Mesenchymal stem cell (in vitro differentiated cells and primary cell): ENCODE results near the gene IL2RG.
A peak's percentile ranks its signal among the peaks of the same experiment; 100 is the strongest.

Experiments
- DNase-seq: peaks from one replicate; pipeline ENCODE4 v3.0.0-alpha.2; 2013
- H2AFZ ChIP-seq: one replicate; pipeline ENCODE4 v1.6.1; 2013; ENCODE audit warnings: low read depth, mild to moderate bottlenecking, control low read depth, inconsistent platforms, low read length, moderate library complexity
- H2AK5ac ChIP-seq: 2 replicates; pipeline ENCODE4 v1.6.1; 2013; ENCODE audit warnings: low read length, moderate library complexity, mild to moderate bottlenecking, inconsistent platforms; ENCODE audit not compliant: severe bottlenecking
- H2BK120ac ChIP-seq: one replicate; pipeline ENCODE4 v1.6.1; 2013; ENCODE audit warnings: low read depth, mild to moderate bottlenecking, inconsistent platforms, low read length, moderate library complexity
- H2BK12ac ChIP-seq, 2 experiments: one replicate each; pipeline ENCODE4 v1.6.1; 2013; ENCODE audit warnings: inconsistent platforms in 2 of 2, low read length in 2 of 2, mild to moderate bottlenecking in 2 of 2, moderate library complexity in 2 of 2, control low read depth in 1 of 2
- H2BK15ac ChIP-seq: one replicate; pipeline ENCODE4 v1.6.1; 2013; ENCODE audit warnings: mild to moderate bottlenecking, low read depth, inconsistent platforms; ENCODE audit not compliant: poor library complexity, severe bottlenecking
- H2BK5ac ChIP-seq: 2 replicates; pipeline ENCODE4 v1.6.1; 2013; ENCODE audit warnings: low read depth, mild to moderate bottlenecking, low read length, control low read depth, inconsistent platforms; ENCODE audit not compliant: poor library complexity, severe bottlenecking
- H3K14ac ChIP-seq, 2 experiments: one replicate each; pipeline ENCODE4 v1.6.1; 2013; ENCODE audit warnings: inconsistent platforms in 2 of 2, low read length in 2 of 2, control low read depth in 1 of 2, mild to moderate bottlenecking in 1 of 2, moderate library complexity in 1 of 2
- H3K18ac ChIP-seq, 2 experiments: one replicate each; pipeline ENCODE4 v1.6.1; 2013; ENCODE audit warnings: inconsistent platforms in 2 of 2, low read length in 2 of 2, control low read depth in 1 of 2, low read depth in 1 of 2, mild to moderate bottlenecking in 1 of 2
- H3K23ac ChIP-seq, 2 experiments: one replicate each; pipeline ENCODE4 v1.6.1; 2013; ENCODE audit warnings: inconsistent platforms in 2 of 2, low read length in 2 of 2, mild to moderate bottlenecking in 2 of 2, moderate library complexity in 2 of 2, control low read depth in 1 of 2
- H3K27ac ChIP-seq: 2 replicates; pipeline ENCODE4 v1.5.1; 2013; ENCODE audit warnings: mild to moderate bottlenecking, moderate library complexity, low read length, control low read depth, inconsistent platforms; ENCODE audit not compliant: poor library complexity, severe bottlenecking
- H3K27me3 ChIP-seq, 2 experiments: 2 replicates each; pipeline versions ENCODE4 v1.6.1 to v1.7.0; 2013; ENCODE audit warnings: low read length in 2 of 2, mild to moderate bottlenecking in 2 of 2, moderate library complexity in 2 of 2, control low read depth in 1 of 2, inconsistent platforms in 1 of 2; ENCODE audit not compliant: control insufficient read depth in 1 of 2, insufficient read depth in 1 of 2
- H3K36me3 ChIP-seq, 2 experiments: 2 replicates each; pipeline versions ENCODE4 v1.6.1 to v1.7.0; 2013; ENCODE audit warnings: low read length in 2 of 2, control low read depth in 1 of 2, inconsistent platforms in 1 of 2, low read depth in 1 of 2, mild to moderate bottlenecking in 1 of 2; ENCODE audit not compliant: insufficient read depth in 2 of 2, control insufficient read depth in 1 of 2
- H3K4ac ChIP-seq, 2 experiments: one replicate each; pipeline ENCODE4 v1.6.1; 2013; ENCODE audit warnings: inconsistent platforms in 2 of 2, low read length in 2 of 2, mild to moderate bottlenecking in 2 of 2, moderate library complexity in 2 of 2, control low read depth in 1 of 2, low read depth in 1 of 2
- H3K4me1 ChIP-seq: 2 replicates; pipeline ENCODE4 v1.6.1; 2013; ENCODE audit warnings: low read depth, low read length, control low read depth; ENCODE audit not compliant: control insufficient read depth, insufficient read depth
- H3K4me2 ChIP-seq: 2 replicates; pipeline ENCODE4 v1.6.1; 2013; ENCODE audit warnings: low read length, mild to moderate bottlenecking, inconsistent platforms; ENCODE audit not compliant: poor library complexity, severe bottlenecking
- H3K4me3 ChIP-seq, 2 experiments: 2 replicates each; pipeline versions ENCODE4 v1.5.1 to v1.7.0; 2013; ENCODE audit warnings: low read length in 2 of 2, mild to moderate bottlenecking in 2 of 2, control low read depth in 1 of 2, low read depth in 1 of 2; ENCODE audit not compliant: insufficient read depth in 1 of 2
- H3K79me1 ChIP-seq: replicated peaks from 2 replicates; pipeline ENCODE4 v1.6.1; 2013; ENCODE audit warnings: mild to moderate bottlenecking, control low read depth, low read length, inconsistent platforms; ENCODE audit not compliant: poor library complexity, severe bottlenecking
- H3K9ac ChIP-seq: 2 replicates; pipeline ENCODE4 v1.7.0; 2013; ENCODE audit warnings: mild to moderate bottlenecking, low read length, moderate library complexity
- H3K9me3 ChIP-seq: 2 replicates; pipeline ENCODE4 v1.7.0; 2013; ENCODE audit warnings: mild to moderate bottlenecking, low read length; ENCODE audit not compliant: control insufficient read depth
- H4K8ac ChIP-seq: one replicate; pipeline ENCODE4 v1.6.1; 2013; ENCODE audit warnings: inconsistent platforms, mild to moderate bottlenecking, low read length, moderate library complexity
- H4K91ac ChIP-seq: one replicate; pipeline ENCODE4 v1.6.1; 2013; ENCODE audit warnings: mild to moderate bottlenecking, low read length, inconsistent platforms
- WGBS: methylation state at CpG from one replicate; pipeline ENCODE4 v1.1.7; 2013; ENCODE audit warnings: mixed read lengths; 5-methylcytosine and 5-hydroxymethylcytosine counted together

IL2RG gene

DNA sequence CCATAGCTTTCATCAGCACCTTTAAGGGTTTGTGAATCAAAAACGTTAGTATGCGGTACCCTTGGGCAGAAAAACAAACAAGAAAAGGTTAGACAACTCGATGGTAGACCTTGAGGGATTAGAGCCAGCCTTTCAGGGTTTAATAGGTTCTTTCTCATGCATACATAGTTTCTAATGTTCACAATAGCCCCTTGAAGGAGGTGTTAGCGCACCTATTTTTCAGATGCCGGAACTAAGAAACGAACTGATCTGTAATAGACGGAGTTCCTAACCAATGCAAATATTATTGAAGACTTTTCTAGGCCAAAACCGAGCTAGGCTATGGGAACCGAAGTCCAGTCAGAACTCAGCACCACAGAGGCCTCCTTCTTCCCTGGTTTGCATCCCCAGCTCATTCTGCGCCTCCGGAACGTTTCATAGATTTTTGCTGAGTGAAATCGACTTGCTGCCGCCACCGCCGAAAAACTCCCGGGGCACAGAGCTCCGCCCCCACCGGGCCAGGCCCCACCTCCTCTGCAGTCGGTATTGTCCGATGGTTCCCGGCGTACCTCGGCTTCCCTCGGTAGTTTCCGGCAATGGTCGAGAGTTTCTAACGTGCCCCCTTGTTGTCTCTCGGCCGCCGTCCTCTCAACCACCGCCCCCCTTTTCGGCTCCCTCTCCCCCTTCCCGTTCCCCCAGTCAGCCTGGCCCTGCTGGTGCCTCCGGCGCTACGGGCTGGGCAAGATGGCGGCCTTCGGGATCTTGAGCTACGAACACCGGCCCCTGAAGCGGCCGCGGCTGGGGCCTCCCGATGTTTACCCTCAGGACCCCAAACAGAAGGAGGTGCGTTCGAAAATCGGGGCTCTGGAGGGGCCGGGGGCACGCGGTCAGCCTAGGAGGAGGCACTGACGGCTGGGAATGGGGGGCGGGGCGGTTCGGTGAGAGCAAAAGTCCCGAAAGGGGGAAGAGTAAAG lies 6.9 kb upstream of the IL2RG start, which contains the start of gene MED12:
MED12 (plus strand) TSS at position 565 of the 953 bp plus-strand sequence; CDS start at position 724, 159 bp downstream.
- H3K4me3 ChIP-seq, result peak within 1 kb of the TSS; percentile 68 to 82
- no peaks in the 10 kb centered on the region for H3K9me3 ChIP-seq
- H2BK5ac ChIP-seq, result no peak within 1 kb of the TSS
- H2BK15ac ChIP-seq, result peak within 1 kb of the TSS; percentile 48
- peak within 1 kb of the TSS; percentile 24 for H4K8ac ChIP-seq
- H3K14ac ChIP-seq, result no peak within 1 kb of the TSS
- peak within 1 kb of the TSS; percentile 39 for H4K91ac ChIP-seq
- no peak within 1 kb of the TSS for H2AK5ac ChIP-seq
- H3K18ac ChIP-seq, result peak within 1 kb of the TSS; percentile 62 to 78
- H3K4ac ChIP-seq, result peak within 1 kb of the TSS in 1 of 2 experiments; percentile 7
- peak within 1 kb of the TSS; percentile 63 for H3K27ac ChIP-seq
- 3% methylated on average over 29 of the region's 56 CpGs for WGBS
- H3K27me3 ChIP-seq, result peaks cover 0 to 8% of the 10 kb centered on the region in 2 experiments
- H3K4me2 ChIP-seq, result peak within 1 kb of the TSS; percentile 66
- H3K79me1 ChIP-seq, result peaks cover 13% of the 10 kb centered on the region
- H3K9ac ChIP-seq, result peak within 1 kb of the TSS; percentile 86
- H2BK120ac ChIP-seq, result peak within 1 kb of the TSS; percentile 58
- H2BK12ac ChIP-seq, result no peak within 1 kb of the TSS
- H2AFZ ChIP-seq, result peak within 1 kb of the TSS; percentile 51
- peak; percentile 83 for DNase-seq
- peaks cover 24 to 32% of the 10 kb centered on the region in 2 experiments for H3K36me3 ChIP-seq
- peaks cover 7% of the 10 kb centered on the region for H3K4me1 ChIP-seq
- no peak within 1 kb of the TSS for H3K23ac ChIP-seq

DNA sequence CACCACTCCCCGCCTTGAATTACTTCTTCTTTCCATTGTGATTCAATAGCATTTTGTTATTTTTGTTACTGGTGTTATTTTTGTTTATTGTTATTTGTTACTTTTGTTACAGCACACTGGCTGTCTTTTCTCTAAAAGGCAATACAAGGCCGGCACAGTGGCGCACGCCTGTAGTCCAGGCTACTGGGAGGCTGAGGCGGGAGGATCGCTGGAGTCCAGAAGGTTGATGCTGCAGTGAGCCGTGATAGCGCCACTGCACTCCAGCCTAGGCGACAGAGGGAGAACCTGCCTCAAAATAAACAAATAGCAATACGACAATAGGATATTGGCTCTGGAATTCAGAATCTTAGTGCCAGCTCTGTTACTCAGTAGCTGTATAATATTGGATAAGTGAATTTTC lies 6.0 kb upstream of the IL2RG start:
- peaks cover 0 to 15% of the 10 kb centered on the region in 2 experiments for H3K27me3 ChIP-seq
- H2BK15ac ChIP-seq, result no peak overlapping the region
- no peak overlapping the region for H3K4ac ChIP-seq
- no peak overlapping the region for H3K14ac ChIP-seq
- no peak overlapping the region for H3K18ac ChIP-seq
- H2BK5ac ChIP-seq, result no peak overlapping the region
- 100% methylated on average over 5 of the region's 10 CpGs for WGBS
- H3K9ac ChIP-seq, result no peak overlapping the region
- H3K4me3 ChIP-seq, result no peak overlapping the region
- no peak overlapping the region for H3K27ac ChIP-seq
- H4K91ac ChIP-seq, result no peak overlapping the region
- peaks cover 13% of the 10 kb centered on the region for H3K79me1 ChIP-seq
- H3K4me2 ChIP-seq, result no peak overlapping the region
- no peak overlapping the region for H4K8ac ChIP-seq
- no peak for DNase-seq
- no peak overlapping the region for H2AK5ac ChIP-seq
- H3K9me3 ChIP-seq, result no peaks in the 10 kb centered on the region
- no peak overlapping the region for H3K23ac ChIP-seq
- H2AFZ ChIP-seq, result no peak overlapping the region
- no peak overlapping the region for H2BK12ac ChIP-seq
- peaks cover 18 to 23% of the 10 kb centered on the region in 2 experiments for H3K36me3 ChIP-seq
- peaks cover 7% of the 10 kb centered on the region for H3K4me1 ChIP-seq
- H2BK120ac ChIP-seq, result no peak overlapping the region

DNA sequence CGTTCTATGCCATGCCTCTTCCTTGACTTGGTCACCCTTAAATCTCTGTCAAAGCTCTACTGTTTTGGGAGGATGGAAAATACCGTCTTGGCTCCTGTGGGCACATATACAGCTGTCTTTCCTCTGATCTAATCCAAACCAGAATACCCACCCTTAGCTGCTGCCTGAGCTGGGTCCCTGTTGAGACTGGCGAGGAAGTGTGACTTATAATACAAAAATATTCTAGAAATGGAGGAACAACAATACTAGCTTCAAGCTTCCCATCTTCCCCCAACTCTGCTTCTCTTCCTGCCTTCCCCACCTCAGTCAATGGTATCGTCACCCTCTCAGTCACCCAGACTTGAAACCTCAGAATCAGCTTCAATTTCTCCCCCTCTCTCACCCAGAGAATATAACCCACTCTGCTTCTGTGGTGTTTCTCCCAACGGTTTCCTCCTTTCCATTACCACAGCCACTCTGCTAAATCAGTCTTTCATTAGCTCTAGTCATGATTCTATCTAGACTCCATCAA lies 599 bp upstream of the IL2RG start:
- Histone ChIP-seq H4K91ac (no peak overlapping the region), H3K4ac (no peak overlapping the region), H2BK12ac (no peak overlapping the region), H2BK5ac (no peak overlapping the region), H3K27me3 (peaks cover 0 to 54% of the 10 kb centered on the region in 2 experiments), H3K9me3 (peaks cover 2% of the 10 kb centered on the region), H2BK120ac (no peak overlapping the region), H2AFZ (no peak overlapping the region), H3K79me1 (no peaks in the 10 kb centered on the region), H3K9ac (no peak overlapping the region), H3K4me2 (no peak overlapping the region), H3K4me1 (no peaks in the 10 kb centered on the region), H3K23ac (no peak overlapping the region), H3K27ac (no peak overlapping the region), H2AK5ac (no peak overlapping the region), H3K36me3 (no peaks in the 10 kb centered on the region), H3K18ac (no peak overlapping the region), H3K4me3 (no peak overlapping the region), H2BK15ac (no peak overlapping the region), H3K14ac (no peak overlapping the region), H4K8ac (no peak overlapping the region)
- 74% methylated on average over 4 of the region's 5 CpGs for WGBS
- no peak for DNase-seq

DNA sequence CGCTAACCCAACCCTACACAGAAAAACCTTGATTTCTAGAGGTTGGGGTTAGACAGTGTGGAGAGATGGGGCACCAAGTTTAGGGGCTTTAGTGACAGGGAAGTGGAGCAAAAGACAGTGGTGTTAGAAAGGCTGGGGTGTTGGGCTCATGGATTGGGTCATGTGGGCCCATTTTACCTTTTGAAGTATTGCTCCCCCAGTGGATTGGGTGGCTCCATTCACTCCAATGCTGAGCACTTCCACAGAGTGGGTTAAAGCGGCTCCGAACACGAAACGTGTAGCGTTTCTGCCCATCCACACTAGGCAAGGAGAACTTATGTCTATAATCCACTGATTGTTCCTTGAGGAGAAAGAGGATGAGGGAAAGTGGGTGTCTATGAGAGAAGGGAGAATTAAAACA lies 2.3 kb downstream of the IL2RG start:
- H3K14ac ChIP-seq, result no peak overlapping the region
- H3K27ac ChIP-seq, result no peak overlapping the region
- H2BK5ac ChIP-seq, result no peak overlapping the region
- no peaks in the 10 kb centered on the region for H3K4me1 ChIP-seq
- no peak overlapping the region for H2BK12ac ChIP-seq
- no peak overlapping the region for H3K23ac ChIP-seq
- H2AK5ac ChIP-seq, result no peak overlapping the region
- WGBS, result 100% methylated on average over 2 of the region's 6 CpGs
- H3K4ac ChIP-seq, result no peak overlapping the region
- H3K4me3 ChIP-seq, result no peak overlapping the region
- H3K9me3 ChIP-seq, result peaks cover 2% of the 10 kb centered on the region
- no peaks in the 10 kb centered on the region for H3K79me1 ChIP-seq
- no peak overlapping the region for H3K9ac ChIP-seq
- H2BK120ac ChIP-seq, result no peak overlapping the region
- H3K4me2 ChIP-seq, result no peak overlapping the region
- H2AFZ ChIP-seq, result no peak overlapping the region
- no peak for DNase-seq
- H3K27me3 ChIP-seq, result peaks cover 0 to 60% of the 10 kb centered on the region in 2 experiments
- H3K18ac ChIP-seq, result peak overlapping the region in 1 of 2 experiments; percentile 12
- no peaks in the 10 kb centered on the region for H3K36me3 ChIP-seq
- H4K8ac ChIP-seq, result no peak overlapping the region
- no peak overlapping the region for H4K91ac ChIP-seq
- no peak overlapping the region for H2BK15ac ChIP-seq
